HK-2 (cell line): ENCODE results near the gene JPH3.

Experiments used
- DNase-seq: peaks from one replicate; pipeline ENCODE4 v3.0.0-alpha.2; 2018; ENCODE audit not compliant: unreplicated experiment

Gene JPH3

DNA sequence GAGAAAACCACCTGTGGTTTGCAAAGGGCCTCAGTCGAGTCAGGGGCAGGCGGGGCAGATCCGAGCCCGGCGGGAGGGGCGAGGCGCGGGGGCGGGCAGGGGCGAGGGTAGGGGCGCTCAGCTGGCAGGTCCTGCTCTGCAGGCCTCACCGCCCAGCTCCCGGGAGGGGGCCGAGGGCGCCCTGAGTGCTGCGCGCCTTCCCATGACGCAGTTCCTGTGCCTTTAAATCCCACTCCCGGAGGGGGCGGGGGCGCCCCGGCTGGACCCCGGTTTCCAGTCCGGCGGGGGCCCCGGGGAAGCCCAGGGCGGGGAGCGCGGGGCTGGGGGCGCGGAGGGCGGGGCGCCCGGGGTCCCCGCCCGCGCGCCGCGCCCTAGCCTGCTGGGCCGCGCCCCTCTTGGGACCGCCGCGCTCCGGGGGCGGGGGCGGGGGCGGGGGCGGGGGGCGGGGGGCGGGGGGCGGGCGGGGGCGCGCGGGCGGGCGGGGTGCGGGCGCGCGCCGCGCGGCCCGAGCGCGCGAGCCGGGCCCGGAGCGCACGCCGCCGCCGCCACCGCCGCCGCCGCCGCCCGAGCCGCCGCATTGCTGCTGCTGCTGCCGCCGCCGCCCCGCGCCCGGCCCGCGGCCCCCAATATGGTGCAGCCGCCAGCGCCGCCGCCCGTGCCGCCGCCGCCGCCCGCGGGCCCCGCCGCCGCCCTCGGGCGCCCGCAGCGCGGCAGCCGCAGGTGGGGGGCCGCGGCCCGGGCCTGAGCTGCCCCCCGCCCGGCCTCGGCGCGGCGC lies at the start of gene JPH3:
Gene JPH3, plus strand, starts transcription at position 508 of the 775 bp plus-strand sequence. CDS start 639 bp downstream, outside the sequence.
- DNase-seq: no peak

DNA sequence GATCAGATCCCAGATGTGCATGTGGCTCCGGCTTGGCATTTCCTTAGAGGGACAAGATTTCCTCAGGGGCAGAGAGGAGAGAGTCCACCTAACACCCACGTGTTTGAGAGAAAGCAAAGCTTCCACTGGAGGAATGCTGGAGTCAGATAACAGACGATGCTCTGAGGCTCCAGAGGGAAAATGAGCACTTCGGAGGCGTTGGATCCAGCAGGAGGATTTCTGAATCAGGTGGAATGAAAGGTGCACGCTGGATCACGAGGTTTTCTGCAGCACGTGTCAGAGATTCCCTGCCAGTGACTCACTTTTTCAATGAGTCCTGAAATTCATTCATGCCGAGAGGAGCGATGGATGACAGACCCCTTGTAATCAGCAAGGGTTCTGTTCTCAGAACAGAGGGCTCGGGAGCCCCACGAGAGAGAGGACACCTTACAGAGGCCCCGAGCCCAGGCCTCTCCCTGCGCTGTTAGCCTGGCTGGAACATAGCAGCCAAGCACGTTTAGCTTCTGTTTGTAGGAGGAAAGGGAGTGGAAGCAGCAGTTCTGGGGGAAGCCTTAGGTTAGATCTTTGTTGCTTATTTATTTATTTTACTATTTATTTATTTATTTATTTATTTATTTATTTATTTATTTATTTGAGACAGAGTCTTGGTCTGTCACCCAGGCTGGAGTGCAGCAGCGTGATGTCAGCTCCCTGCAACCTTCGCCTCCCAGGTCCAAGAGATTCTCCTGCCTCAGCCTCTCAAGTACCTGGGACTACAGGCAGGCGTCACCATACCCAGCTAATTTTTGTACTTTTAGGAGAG lies 49.3 kb upstream of the JPH3 start:
- DNase-seq: peak; percentile 47

DNA sequence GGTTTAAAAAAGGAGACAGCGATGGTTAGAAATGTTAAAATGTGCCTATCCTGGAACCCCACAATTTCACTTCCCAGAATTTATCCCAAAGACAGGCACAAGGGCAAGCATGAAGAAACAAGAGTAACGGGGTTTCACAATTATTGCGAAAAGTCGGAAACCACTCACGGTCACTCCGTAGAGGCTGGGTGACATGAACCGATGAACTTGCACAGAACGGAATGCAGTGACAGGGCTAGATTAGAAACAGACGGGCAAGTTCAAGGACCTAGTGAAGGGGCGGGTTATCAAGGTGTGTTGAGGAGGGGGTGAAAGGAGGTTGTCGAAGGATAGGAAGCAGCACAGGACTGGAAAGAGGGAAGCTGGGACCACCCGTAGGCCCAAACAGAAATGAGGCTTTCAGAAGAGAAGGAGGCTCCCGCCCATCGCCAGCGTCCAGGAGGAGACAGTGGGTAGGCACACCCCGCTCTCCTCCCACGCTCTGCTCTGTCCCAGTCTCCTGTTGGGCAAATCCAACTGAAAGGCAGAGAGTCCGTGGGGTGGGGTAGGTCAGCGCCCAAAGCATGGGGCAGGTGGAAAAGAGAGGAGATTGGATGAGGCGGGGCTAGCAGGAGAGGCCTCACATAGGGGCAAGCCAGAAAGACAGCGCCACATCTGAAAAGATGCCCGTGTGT lies 47.4 kb upstream of the JPH3 start:
- no peak for DNase-seq

DNA sequence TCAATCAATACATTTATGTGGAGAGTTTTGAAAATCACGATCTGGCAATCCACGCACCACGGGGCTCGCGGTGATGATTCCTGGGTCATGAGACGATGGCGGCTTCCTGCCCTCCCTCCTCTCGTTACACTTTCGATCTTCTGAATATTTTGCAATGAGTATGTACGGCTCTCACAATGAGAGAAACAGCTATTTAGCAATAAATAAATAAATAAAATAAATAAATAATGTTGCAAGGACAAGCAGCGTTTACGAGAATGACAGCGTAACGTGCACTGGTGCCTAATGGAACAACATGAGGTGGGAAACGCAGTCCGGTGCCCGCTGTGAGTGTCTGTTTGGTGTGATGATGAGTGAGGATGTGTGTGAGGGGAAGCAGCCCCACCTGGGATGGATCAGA lies 46.7 kb upstream of the JPH3 start:
- no peak for DNase-seq

DNA sequence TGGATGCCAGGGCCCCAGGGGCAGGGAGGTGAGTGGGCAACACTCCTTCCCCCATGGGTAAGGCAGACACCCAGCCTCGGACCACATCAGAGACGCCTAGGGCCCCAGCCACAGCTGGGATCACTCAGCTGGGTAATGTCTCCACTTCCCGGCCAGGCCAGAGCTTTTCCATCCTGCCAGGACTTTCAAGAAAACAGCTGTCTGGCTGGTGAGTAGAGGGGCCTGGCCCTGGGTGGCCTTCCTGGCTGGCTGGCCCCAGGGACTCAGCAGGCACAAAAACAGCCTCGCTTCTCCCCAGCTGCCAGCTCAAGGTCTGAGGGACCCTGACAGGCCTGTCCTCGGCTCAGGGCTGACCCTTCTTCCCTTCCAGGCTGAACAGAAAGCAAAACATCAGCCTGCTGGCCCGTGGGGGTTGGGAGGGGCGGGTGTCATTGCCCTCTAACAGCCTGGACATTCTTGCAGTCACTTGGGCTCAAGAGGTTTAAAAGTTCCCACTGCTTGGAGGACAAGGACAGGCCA lies 45.3 kb upstream of the JPH3 start:
- no peak for DNase-seq

DNA sequence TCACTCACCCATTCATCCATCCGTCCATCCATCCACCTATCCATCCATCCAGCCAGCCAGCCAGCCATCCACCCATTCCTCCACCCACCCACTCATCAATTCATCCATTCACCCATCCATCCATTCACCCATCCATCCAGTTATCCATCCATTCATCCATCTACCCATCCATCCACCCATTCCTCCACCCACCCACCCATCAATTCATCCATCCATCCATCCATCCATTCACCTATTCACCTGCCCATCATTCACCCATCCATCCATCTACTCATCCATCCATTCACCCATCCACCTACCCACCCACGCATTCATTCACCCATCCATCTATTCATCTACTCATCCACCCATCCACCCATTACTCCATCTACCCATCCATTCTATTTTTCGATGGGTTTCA lies 43.6 kb upstream of the JPH3 start:
- DNase-seq: no peak

DNA sequence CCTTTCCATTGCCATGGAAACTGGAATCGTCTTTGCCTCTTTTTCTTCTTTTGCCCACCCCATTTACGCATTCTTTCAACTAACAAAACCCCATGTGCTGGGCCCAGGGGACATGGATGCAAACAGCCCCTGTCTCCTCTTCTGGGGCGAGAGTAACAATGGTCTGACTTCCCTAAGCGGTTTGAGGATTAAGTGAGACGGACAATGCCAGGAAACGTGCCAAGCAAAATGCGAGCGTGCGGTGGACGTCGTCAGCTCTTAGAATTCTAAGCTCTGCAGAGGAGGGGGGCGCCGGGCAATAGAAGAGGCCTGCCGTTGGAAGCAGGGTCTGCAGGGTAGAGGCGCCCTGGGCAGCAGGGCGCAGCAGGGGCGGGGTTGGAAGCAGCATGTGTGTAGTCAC lies 42.4 kb upstream of the JPH3 start:
- no peak for DNase-seq

DNA sequence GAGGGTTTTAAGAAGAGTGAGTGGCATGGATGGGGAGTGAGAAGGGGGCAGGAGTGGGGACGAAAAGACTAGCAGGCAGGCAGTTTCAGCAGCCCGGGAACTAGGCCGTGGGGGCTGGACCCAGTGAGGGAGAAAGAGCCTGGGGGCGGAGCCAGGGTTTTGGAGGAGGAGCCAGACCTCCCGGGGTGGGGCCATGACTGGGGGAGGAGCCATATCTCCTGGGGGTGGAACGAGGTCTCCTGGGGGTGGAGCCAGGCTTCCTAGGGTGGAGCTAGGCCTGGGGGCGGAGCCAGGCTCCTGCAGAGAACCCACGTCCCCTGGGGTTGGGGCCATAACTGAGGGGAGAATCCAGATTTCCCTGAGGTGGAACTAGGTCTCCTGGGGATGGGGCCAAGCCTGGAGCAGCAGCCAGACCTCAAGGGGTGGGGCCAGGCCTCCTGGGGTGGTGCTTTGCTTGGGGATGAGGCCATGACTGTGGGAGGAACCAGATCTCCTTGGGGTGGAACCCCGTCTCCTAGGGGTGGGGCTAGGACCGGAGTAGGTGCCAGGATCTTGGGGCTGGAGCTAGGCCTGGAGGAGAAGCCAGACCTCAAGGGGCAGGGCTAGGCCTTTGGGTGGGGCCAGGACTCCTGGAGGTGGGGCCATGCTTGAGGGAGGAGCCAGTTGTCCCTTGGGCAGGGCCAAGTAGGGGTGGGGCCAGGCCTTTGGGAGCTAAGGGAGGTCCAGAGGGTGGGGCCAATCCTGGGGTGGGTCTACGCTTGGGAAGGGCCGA lies 41.7 kb upstream of the JPH3 start:
- DNase-seq: no peak

DNA sequence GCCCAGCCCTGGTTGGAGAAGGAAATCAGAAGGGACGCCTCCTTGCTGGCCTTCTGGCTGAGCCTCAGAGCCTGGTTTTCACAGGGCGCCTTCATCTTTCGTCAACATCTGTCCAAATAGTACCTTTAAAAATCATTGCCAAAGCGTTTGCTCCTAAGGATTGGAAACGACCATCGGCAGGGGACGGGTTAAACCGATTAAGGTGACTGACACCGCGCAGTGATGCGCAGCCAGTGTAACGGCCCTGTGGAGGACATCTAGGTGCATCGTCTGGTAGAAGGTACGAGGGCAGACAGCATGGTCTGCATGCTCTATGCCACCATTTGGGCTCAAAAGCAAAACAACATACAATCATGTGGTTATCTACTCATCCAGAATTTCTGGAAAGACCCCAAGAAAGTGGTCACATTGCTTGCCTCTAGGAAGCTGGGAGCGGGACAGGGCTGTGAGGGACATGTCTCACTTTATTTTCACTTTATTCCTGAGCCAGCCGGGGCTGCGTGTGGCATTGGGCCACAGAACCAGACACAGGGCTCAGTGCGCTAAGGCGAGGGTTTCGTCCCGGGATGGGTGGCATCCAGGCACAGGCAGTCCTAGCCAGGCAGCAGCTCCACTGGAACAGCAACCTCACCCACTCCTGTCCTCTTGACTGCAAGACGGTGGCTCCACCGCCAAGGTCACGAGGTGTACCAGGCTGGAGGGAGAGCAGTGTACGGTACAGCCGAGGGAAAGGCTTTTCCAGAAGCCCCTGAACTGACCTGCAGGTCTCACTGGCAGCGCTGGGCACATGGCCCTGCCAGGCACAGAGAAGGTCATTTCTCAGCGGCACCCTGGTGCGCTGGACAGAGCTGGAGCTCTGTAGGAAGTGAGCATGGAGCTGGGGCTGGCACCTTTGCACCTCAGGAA lies 40.9 kb upstream of the JPH3 start:
- DNase-seq: no peak

DNA sequence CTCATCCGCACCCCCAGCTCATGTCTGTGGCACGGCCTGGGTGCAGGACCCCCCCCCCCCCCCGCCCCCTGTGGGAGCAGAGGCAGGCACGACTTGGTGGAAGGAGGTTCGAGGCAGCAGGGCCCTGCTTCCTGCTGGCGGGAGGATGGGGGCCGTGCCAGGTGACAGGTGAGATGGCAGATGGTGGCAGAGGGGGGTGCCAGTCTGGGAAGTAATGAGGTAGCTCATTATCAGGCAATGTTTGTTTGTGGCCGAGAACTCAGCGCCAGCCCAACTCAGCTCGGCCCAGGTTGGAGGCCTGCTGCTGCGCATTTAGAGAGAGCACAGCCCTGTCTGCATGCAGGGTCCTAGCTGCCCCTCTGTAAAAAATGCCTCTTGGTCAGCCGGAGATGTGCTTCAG lies 40.1 kb upstream of the JPH3 start:
- DNase-seq: no peak

DNA sequence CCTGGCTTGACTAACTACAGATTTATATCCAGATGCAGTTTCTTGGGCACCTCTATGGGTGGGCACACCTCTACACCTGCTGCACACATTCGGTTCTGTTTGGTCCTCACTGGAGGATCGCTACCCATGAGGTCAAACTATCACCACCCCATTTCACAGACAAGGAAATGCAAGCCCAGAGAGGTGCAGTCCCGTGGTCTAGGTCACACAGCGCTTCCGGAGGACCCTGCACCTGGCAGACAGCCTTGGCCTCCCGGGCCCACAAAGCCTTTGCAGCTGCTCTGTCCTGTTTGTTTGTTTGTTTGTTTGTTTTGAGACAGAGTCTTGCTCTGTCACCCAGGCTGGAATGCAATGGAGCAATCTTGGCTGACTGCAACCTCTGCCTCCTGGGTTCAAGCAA lies 39.3 kb upstream of the JPH3 start:
- no peak for DNase-seq

DNA sequence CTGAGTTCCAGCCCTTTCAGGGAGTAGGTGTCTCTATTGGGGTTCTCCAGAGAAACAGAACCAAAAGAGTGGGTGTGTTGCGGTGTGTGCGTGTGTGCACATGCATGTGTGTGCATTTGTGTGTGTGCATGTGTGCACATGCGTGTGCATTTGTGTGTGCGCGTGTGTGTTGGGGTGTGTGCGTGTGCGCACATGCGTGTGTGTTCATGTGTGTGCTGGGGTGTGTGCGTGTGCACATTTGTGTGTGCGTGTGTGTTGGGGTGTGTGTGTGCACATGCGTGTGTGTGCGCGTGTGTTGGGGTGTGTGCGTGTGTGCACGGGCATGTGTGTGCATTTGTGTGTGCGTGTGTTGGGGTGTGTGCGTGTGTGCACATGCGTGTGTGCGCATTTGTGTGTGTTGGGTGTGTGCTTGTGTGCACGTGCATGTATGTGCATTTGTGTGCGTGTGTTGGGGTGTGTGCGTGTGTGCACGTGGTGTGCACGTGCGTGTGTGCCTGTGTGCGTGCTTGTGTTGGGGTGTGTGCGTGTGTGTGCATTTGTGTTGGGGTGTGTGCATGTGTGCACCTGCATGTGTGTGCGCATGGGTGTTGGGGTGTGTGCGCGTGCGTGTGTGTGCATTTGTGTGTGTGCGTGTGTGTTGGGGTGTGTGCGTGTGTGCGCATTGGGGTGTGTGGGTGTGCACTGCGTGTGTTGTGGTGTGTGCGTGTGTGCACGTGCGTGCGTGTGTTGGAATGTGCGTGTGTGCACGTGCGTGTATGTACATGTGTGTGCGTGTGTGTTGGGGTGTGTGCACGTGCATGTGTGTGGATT lies 38.4 kb upstream of the JPH3 start:
- DNase-seq: no peak

DNA sequence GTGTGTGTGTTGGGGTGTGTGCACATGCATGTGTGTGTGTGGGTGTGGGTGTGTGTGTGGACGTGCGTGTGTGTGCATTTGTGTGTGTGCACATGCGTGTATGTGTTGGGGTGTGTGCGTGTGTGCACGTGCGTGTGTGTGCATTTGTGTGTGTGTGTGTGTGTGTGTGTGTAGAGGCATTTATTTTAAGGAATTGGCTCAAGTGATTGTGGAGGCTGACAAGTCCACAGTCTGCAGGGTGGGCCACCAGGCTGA lies 37.9 kb upstream of the JPH3 start:
- DNase-seq: no peak

DNA sequence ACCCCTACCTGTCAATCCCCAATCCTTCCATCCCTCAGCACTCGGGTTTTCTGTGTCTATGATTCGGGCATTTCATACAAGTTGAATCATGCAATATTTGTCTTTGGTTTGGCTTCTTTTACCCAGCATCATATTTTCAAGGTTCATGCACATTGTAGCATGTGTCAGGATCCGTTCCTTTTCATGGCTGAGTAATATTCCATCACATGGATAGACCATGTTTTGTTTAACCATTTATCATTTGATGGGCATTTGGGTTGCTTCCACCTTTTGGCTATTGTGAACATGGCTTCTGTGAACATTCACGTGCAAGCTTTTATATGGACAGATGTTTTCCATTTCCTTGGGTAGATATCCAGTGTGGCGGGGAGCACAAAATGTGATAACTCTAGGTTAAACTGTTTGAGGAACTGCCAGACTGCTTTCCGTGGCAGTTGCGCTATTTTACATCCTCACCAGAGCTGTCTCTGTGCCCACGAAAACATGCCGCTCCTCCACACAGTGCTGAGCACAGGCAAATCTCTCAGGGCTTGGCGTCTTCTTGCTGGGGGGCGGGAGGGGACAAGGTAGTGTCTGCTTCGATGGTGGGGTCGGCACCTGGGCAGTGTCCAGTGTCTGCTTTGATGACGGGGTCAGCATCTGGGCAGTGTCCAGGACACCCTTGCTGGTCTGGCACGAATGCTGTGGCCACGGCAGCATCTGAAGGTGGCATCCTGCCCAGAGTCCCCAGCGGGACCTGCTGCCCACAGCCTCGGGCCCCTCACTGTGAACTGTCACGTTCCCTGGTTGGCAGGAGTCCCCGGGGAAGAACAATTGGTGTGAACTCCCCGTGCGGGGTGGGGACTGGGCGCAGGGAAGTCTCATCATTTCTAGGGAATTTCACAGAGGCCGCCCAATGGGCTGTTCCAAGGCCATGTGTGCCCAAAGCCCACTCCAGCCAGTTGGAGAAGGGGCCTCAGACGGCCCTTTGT lies 32.4 kb upstream of the JPH3 start:
- no peak for DNase-seq

DNA sequence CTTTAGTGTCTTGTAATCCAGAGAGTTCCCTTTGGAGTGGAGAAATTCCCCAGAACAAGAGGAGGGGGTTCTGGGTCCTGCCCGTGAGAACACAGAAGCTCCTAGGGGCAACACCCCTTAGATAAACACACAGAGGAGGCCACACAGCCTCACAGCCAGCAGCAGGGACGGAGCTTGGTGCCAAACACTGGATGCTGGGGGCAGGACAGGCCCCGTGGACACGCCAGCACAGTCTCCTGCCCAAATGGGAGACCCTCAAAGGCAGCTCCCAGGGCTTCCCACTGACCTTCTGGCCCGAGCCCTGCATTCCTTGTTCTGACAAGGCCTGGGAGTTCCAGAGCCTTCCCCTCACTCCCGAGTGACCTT lies 31.8 kb upstream of the JPH3 start:
- DNase-seq: no peak

DNA sequence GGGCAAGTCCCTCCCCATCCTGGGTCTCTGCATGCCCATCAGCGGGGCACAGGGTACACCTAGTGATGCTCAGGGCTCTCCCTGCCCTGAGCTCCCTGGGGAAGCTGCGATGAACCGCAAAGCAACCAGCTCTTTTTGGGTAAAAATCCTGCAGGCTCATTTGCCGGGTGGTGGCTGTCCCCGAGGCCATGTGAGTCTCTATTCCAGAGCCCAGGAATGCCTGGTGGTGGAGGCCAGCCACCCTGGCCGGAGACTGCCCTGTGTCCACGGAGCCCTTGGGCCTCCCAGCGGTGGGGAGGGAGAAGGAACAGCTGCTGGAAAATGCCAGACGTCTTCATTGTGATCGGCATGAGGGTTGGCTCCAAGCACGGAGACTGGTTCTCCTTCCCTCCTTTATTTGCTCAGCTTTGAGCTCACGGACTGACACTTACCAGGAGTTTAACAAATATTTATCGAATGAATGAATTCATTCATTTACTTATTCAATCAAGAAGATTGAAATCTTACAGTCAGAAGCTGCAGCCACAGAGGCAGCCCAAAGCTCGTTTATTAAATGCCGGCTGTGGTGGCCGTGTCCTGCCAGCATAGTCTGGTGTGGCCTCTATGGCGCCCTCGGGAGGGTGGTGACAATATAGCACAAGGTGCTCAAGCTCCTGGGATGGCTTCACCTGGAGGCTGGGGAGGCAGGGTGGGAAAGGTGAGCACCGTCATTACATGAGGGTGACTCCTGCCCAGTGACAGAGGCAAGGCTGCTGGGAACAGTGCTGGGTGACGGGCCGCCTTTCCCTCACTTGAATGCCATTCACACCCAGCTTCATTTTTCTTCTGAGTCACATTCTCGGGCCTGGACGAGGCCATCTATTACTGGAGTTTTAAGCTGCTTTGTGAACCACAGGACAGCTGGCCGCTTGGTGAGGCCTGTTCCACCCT lies 31.1 kb upstream of the JPH3 start:
- DNase-seq: peak; percentile 56

DNA sequence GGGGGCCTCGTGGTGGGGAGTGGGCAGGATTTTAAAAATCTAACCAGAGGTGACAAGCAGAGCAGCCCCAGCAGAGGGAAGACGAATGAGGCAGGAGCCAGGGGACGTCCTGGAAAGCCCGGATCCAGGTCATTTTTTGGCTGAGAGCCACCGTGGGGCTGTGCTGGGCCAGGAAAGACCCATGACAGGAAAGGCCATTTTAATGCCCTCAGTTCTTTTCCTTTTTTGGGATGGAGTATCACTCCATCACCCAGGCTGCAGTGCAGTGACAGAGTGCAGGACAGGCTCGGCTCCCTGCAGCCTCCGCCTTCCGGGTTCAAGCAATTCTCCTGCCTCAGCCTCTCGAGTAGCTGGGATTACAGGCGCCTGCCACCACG lies 30.5 kb upstream of the JPH3 start:
- DNase-seq: no peak

DNA sequence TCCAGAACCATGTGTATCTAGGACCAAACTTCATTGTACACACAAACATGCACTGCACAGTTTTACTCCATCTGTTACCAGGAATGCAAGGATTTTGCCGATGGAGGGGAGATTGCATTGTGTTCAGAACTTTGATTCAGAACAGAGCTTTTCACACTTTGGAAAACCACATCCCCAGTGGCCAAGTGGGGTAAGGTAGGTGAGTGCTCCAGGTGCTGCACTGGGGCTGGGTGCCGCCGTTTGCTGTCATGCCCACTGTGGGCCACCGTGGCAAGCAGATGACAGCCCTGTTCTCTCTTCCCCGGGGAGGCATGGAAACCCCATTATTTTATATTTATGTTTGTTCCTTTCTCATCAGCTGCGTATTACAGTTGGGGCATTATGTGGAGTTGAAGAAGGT lies 29.3 kb upstream of the JPH3 start:
- DNase-seq: no peak
